ENCODE measurements around the gene TRPM3.

TRPM3 gene

GRCh38 chr9:70936536-70936935 lies 184.9 kb downstream of the TRPM3 start:
- H3K4me3 ChIP-seq (ENCODE audit: low read depth, low read length) = no peak overlapping the region
- TF ChIP-seq POLR2A (IDR thresholded peaks at IDR 0.05; ENCODE audit: extremely low read depth, insufficient read length) (no peak), MAX (IDR thresholded peaks at IDR 0.05; ENCODE audit: low read depth, low read length) (no peak), CTCF (IDR thresholded peaks at IDR 0.05; ENCODE audit: low read depth, low read length) (no peak), MYC (IDR thresholded peaks at IDR 0.05; ENCODE audit: low read depth, low read length) (no peak)
- no peak for DNase-seq (ENCODE audit: low read depth)

GRCh38 chr9:70935856-70936255 lies 185.6 kb downstream of the TRPM3 start:
- DNase-seq (ENCODE audit: low read depth) = no peak
- no peak overlapping the region for H3K4me3 ChIP-seq (ENCODE audit: low read depth, low read length)
- TF ChIP-seq MAX (IDR thresholded peaks at IDR 0.05; ENCODE audit: low read depth, low read length) (no peak), CTCF (IDR thresholded peaks at IDR 0.05; ENCODE audit: low read depth, low read length) (no peak), POLR2A (IDR thresholded peaks at IDR 0.05; ENCODE audit: extremely low read depth, insufficient read length) (no peak), MYC (IDR thresholded peaks at IDR 0.05; ENCODE audit: low read depth, low read length) (no peak)

GRCh38 chr9:70934642-70935041 lies 186.8 kb downstream of the TRPM3 start:
- H3K4me3 ChIP-seq (ENCODE audit: low read depth, low read length) = no peak overlapping the region
- no peak for TF ChIP-seq MYC (IDR thresholded peaks at IDR 0.05; ENCODE audit: low read depth, low read length)
- no peak for TF ChIP-seq MAX (IDR thresholded peaks at IDR 0.05; ENCODE audit: low read depth, low read length)
- no peak for TF ChIP-seq POLR2A (IDR thresholded peaks at IDR 0.05; ENCODE audit: extremely low read depth, insufficient read length)
- no peak for TF ChIP-seq CTCF (IDR thresholded peaks at IDR 0.05; ENCODE audit: low read depth, low read length)
- no peak for DNase-seq (ENCODE audit: low read depth)

GRCh38 chr9:70933321-70933720 lies 188.1 kb downstream of the TRPM3 start:
- H3K4me3 ChIP-seq (ENCODE audit: low read depth, low read length) = no peak overlapping the region
- TF ChIP-seq CTCF (IDR thresholded peaks at IDR 0.05; ENCODE audit: low read depth, low read length) (no peak), POLR2A (IDR thresholded peaks at IDR 0.05; ENCODE audit: extremely low read depth, insufficient read length) (no peak), MAX (IDR thresholded peaks at IDR 0.05; ENCODE audit: low read depth, low read length) (no peak), MYC (IDR thresholded peaks at IDR 0.05; ENCODE audit: low read depth, low read length) (no peak)
- DNase-seq (ENCODE audit: low read depth) = no peak

- DNase-seq (ENCODE audit: low read depth) = no peak
- TF ChIP-seq POLR2A (IDR thresholded peaks at IDR 0.05; ENCODE audit: extremely low read depth, insufficient read length) (no peak), MAX (IDR thresholded peaks at IDR 0.05; ENCODE audit: low read depth, low read length) (no peak), MYC (IDR thresholded peaks at IDR 0.05; ENCODE audit: low read depth, low read length) (no peak), CTCF (IDR thresholded peaks at IDR 0.05; ENCODE audit: low read depth, low read length) (no peak)
Observed at GRCh38 chr9:70932097-70932496, 189.3 kb downstream of the TRPM3 start.

GRCh38 chr9:70927530-70927929 lies 193.9 kb downstream of the TRPM3 start:
- no peak for DNase-seq (ENCODE audit: low read depth)
- TF ChIP-seq MYC (IDR thresholded peaks at IDR 0.05; ENCODE audit: low read depth, low read length) = no peak
- no peak for TF ChIP-seq CTCF (IDR thresholded peaks at IDR 0.05; ENCODE audit: low read depth, low read length)
- TF ChIP-seq MAX (IDR thresholded peaks at IDR 0.05; ENCODE audit: low read depth, low read length) = no peak
- no peak for TF ChIP-seq POLR2A (IDR thresholded peaks at IDR 0.05; ENCODE audit: extremely low read depth, insufficient read length)

More at GRCh38 chr9:70932097-70932496, 189.3 kb downstream of the TRPM3 start:
- H3K4me3 ChIP-seq (ENCODE audit: low read depth, low read length) = no peak overlapping the region

More at GRCh38 chr9:70927530-70927929, 193.9 kb downstream of the TRPM3 start:
- no peak overlapping the region for H3K4me3 ChIP-seq (ENCODE audit: low read depth, low read length)
